HCT116 (cell line): ENCODE measurements around the gene PIP4P1. TPM values are rescaled to one million over a fixed set of nuclear protein-coding genes. Genes with fewer than 3 reads are reported as not detected.

Experiments
- total RNA-seq: library from RNA; stranded (reverse); gene quantifications from one replicate; pipeline ENCODE4 v1.2.1, GENCODE V29; 2021; ENCODE audit not compliant: unreplicated experiment

Gene PIP4P1
- total RNA-seq, 1 experiment from 2014 or later = 35.4 TPM

Other genes with a start within 250 kb of the PIP4P1 start
- gene OR11H6, start 237.7 kb downstream of the PIP4P1 start, total RNA-seq = not detected
- not detected for gene OR11H7, start 232.5 kb downstream of the PIP4P1 start, total RNA-seq
- gene OR11H4, start 222.1 kb downstream of the PIP4P1 start, total RNA-seq = not detected
- gene TTC5, start 155.5 kb downstream of the PIP4P1 start, total RNA-seq = 23.3 TPM
- gene CCNB1IP1, start 128.2 kb downstream of the PIP4P1 start, total RNA-seq = 77.0 TPM
- gene PARP2, start 117.8 kb downstream of the PIP4P1 start, total RNA-seq = 51.8 TPM
- 22.4 TPM for gene TEP1, start 47.9 kb downstream of the PIP4P1 start, total RNA-seq
- gene KLHL33, start 25.3 kb downstream of the PIP4P1 start, total RNA-seq = 0.05 TPM
- gene OSGEP, start 6.6 kb downstream of the PIP4P1 start, total RNA-seq = 21.8 TPM
- gene APEX1, start 6.2 kb downstream of the PIP4P1 start, total RNA-seq = 235 TPM
- 63.0 TPM for gene PNP, start 8.0 kb upstream of the PIP4P1 start, total RNA-seq
- gene RNASE10, start 44.1 kb upstream of the PIP4P1 start, total RNA-seq = 0.39 TPM
- not detected for gene RNASE9, start 99.6 kb upstream of the PIP4P1 start, total RNA-seq
- not detected for gene RNASE11, start 126.6 kb upstream of the PIP4P1 start, total RNA-seq
- gene RNASE12, start 129.9 kb upstream of the PIP4P1 start, total RNA-seq = not detected
- not detected for gene OR6S1, start 180.3 kb upstream of the PIP4P1 start, total RNA-seq
- gene RNASE4, start 223.1 kb upstream of the PIP4P1 start, total RNA-seq = 3.9 TPM
- 5.8 TPM for gene ANG, start 227.3 kb upstream of the PIP4P1 start, total RNA-seq